WTC11 (cell line): ENCODE results near the gene SLC11A1. TPM values are rescaled to one million over a fixed set of nuclear protein-coding genes. Genes with fewer than 3 reads are reported as not detected.

Source experiments
- ATAC-seq: fragments of 200-7000 bp; cut with Tn5 transposase; 2 replicates; pipeline ENCODE4 v1.10.0; 2021; ENCODE audit warnings: mild to moderate bottlenecking, moderate library complexity
- CTCF ChIA-PET: fragments of 300-600 bp; sonication (Branson Sonifier 250); formaldehyde crosslinking; loops from one replicate; lab custom pipeline; 2021; ENCODE audit warnings: antibody characterized with exemption; lab: Charles Lee
- POLR2A ChIA-PET: fragments of 350-600 bp; sonication (Branson Sonifier 250); formaldehyde crosslinking; loops from one replicate; lab custom pipeline; 2021; ENCODE audit warnings: antibody characterized with exemption; lab: Charles Lee
- DNase-seq: peaks from one replicate; pipeline ENCODE4 v3.0.0; 2021; ENCODE audit warnings: low spot score
- H3K27ac Mint-ChIP-seq: 2 replicates; pipeline ENCODE4 v1.8.0; 2021; ENCODE audit warnings: mixed read lengths
- H3K27me3 Mint-ChIP-seq: 2 replicates; pipeline ENCODE4 v1.8.0; 2021; ENCODE audit warnings: low read depth, mild to moderate bottlenecking, moderate library complexity, mixed read lengths
- H3K36me3 Mint-ChIP-seq: 2 replicates; pipeline ENCODE4 v1.8.0; 2021; ENCODE audit warnings: mixed read lengths
- H3K4me1 Mint-ChIP-seq: 2 replicates; pipeline ENCODE4 v1.8.0; 2022; ENCODE audit warnings: mixed read lengths
- H3K4me3 Mint-ChIP-seq: 2 replicates; pipeline ENCODE4 v1.8.0; 2021; ENCODE audit warnings: mild to moderate bottlenecking, moderate library complexity, mixed read lengths
- H3K9me3 Mint-ChIP-seq: 2 replicates; pipeline ENCODE4 v1.8.0; 2021; ENCODE audit warnings: mixed read lengths
- ATF2 ChIP-seq: sonication (generic); formaldehyde crosslinking; IDR thresholded peaks from 2 replicates; pipeline ENCODE4 v1.8.1; 2022; ENCODE audit warnings: low read depth, missing genetic modification reagents, borderline replicate concordance
- EMX1 ChIP-seq: fragments of 250-450 bp; sonication (Bioruptor Pico); IDR thresholded peaks from 2 replicates; pipeline ENCODE4 v1.8.0; 2021; ENCODE audit warnings: mild to moderate bottlenecking
- FOXK1 ChIP-seq: sonication (generic); formaldehyde crosslinking; IDR thresholded peaks from 2 replicates; pipeline ENCODE4 v1.8.0; 2022; ENCODE audit warnings: mild to moderate bottlenecking, moderate library complexity, missing genetic modification reagents
- HMGA2 ChIP-seq: fragments of 250-450 bp; sonication (Bioruptor Pico); IDR thresholded peaks from 2 replicates; pipeline ENCODE4 v1.4.0; 2021; ENCODE audit warnings: mild to moderate bottlenecking, moderate library complexity
- IRF2 ChIP-seq: sonication (generic); formaldehyde crosslinking; IDR thresholded peaks from 2 replicates; pipeline ENCODE4 v1.8.0; 2022; ENCODE audit warnings: low read depth, missing genetic modification reagents, borderline replicate concordance
- KAT7 ChIP-seq: sonication (generic); formaldehyde crosslinking; IDR thresholded peaks from 2 replicates; pipeline ENCODE4 v1.8.1; 2023; ENCODE audit warnings: missing genetic modification reagents, mild to moderate bottlenecking, borderline replicate concordance
- OVOL2 ChIP-seq: fragments of 250-450 bp; sonication (Bioruptor Pico); IDR thresholded peaks from 2 replicates; pipeline ENCODE4 v1.9.0; 2021; ENCODE audit warnings: mild to moderate bottlenecking, borderline replicate concordance
- PRDM15 ChIP-seq: sonication (generic); formaldehyde crosslinking; IDR thresholded peaks from 2 replicates; pipeline ENCODE4 v1.8.0; 2022; ENCODE audit warnings: missing genetic modification reagents
- RELA ChIP-seq: sonication (generic); formaldehyde crosslinking; IDR thresholded peaks from 2 replicates; pipeline ENCODE4 v1.8.1; 2022; ENCODE audit warnings: missing genetic modification reagents, mild to moderate bottlenecking, borderline replicate concordance
- USF2 ChIP-seq: sonication (generic); formaldehyde crosslinking; IDR thresholded peaks from 2 replicates; pipeline ENCODE4 v1.8.1; 2023; ENCODE audit warnings: mild to moderate bottlenecking, missing genetic modification reagents, moderate library complexity
- ZBTB21 ChIP-seq: sonication (generic); formaldehyde crosslinking; IDR thresholded peaks from 2 replicates; pipeline ENCODE4 v1.8.1; 2023; ENCODE audit warnings: mild to moderate bottlenecking, missing genetic modification reagents, borderline replicate concordance
- ZNF263 ChIP-seq: sonication (generic); formaldehyde crosslinking; IDR thresholded peaks from 2 replicates; pipeline ENCODE4 v1.8.1; 2022; ENCODE audit warnings: low read depth, mild to moderate bottlenecking, moderate library complexity, missing genetic modification reagents
- ZNF317 ChIP-seq: sonication (generic); formaldehyde crosslinking; IDR thresholded peaks from 2 replicates; pipeline ENCODE4 v1.8.1; 2023; ENCODE audit warnings: low read depth, mild to moderate bottlenecking, moderate library complexity, missing genetic modification reagents, borderline replicate concordance
- ZNF512 ChIP-seq: sonication (generic); formaldehyde crosslinking; IDR thresholded peaks from 2 replicates; pipeline ENCODE4 v1.8.1; 2022; ENCODE audit warnings: missing genetic modification reagents, borderline replicate concordance
- ZNF671 ChIP-seq: fragments of 250-450 bp; sonication (Bioruptor Pico); IDR thresholded peaks from 2 replicates; pipeline ENCODE4 v1.8.0; 2021; ENCODE audit warnings: mild to moderate bottlenecking
- total RNA-seq: library from RNA; stranded (reverse); gene quantifications from 3 replicates; pipeline ENCODE4 v1.2.3, GENCODE V29; 2021

The SLC11A1 gene
- total RNA-seq, 1 experiment from 2014 or later: 0.31 TPM

- TF ChIP-seq USF2 (no peak), EMX1 (CRISPR knock-in tag) (no peak), RELA (CRISPR knock-in tag) (no peak), ZNF317 (CRISPR knock-in tag) (no peak), KAT7 (no peak)
These were observed 54.9 kb downstream of the SLC11A1 start (continued) for GRCh38 chr2:218436992-218437391.

GRCh38 chr2:218437969-218438368 lies 55.9 kb downstream of the SLC11A1 start:
- CTCF ChIA-PET: no interaction called here

More at GRCh38 chr2:218437969-218438368, 55.9 kb downstream of the SLC11A1 start:
- H3K27me3 Mint-ChIP-seq: no peaks in the 10 kb centered on the region
- POLR2A ChIA-PET: no interaction called here
- H3K27ac Mint-ChIP-seq: no peak overlapping the region
- ATAC-seq (no peak), DNase-seq (no peak)
- TF ChIP-seq ZNF263 (CRISPR knock-in tag): no peak
- no peak for TF ChIP-seq ATF2 (CRISPR knock-in tag)
- no peak for TF ChIP-seq EMX1 (CRISPR knock-in tag)
- no peak for TF ChIP-seq OVOL2 (CRISPR knock-in tag)
- TF ChIP-seq IRF2 (CRISPR knock-in tag): no peak
- TF ChIP-seq FOXK1 (CRISPR knock-in tag): no peak
- TF ChIP-seq ZNF317 (CRISPR knock-in tag): no peak
- TF ChIP-seq ZNF671 (CRISPR knock-in tag): no peak
- no peak for TF ChIP-seq PRDM15 (CRISPR knock-in tag)
- no peak for TF ChIP-seq ZBTB21 (CRISPR knock-in tag)
- no peak for TF ChIP-seq ZNF512
- TF ChIP-seq HMGA2 (CRISPR knock-in tag): no peak
- no peaks in the 10 kb centered on the region for H3K9me3 Mint-ChIP-seq
- H3K4me3 Mint-ChIP-seq: no peak overlapping the region
- no peaks in the 10 kb centered on the region for H3K36me3 Mint-ChIP-seq
- H3K4me1 Mint-ChIP-seq: no peaks in the 10 kb centered on the region
